ENCODE results near the gene CLCA1.

- TF ChIP-seq CTCF (IDR thresholded peaks at IDR 0.05): no peak
- no peak for TF ChIP-seq POLR2AphosphoS5 (IDR thresholded peaks at IDR 0.05; ENCODE audit: low read depth, low read length)
These were observed 55.1 kb downstream of the CLCA1 start for GRCh38 chr1:86523670-86524354.
